ENCODE results near the gene ABHD17A. TPM values are rescaled to one million over a fixed set of nuclear protein-coding genes. Genes with fewer than 3 reads are reported as not detected.

Gene ABHD17A
- total and polyA plus RNA-seq, 9 of the 15 experiments (the other 6 are each of a cell fraction or from before 2014, with no cell fraction given): 0.04 to 135 (median 21.8) TPM; not detected in 1

DNA sequence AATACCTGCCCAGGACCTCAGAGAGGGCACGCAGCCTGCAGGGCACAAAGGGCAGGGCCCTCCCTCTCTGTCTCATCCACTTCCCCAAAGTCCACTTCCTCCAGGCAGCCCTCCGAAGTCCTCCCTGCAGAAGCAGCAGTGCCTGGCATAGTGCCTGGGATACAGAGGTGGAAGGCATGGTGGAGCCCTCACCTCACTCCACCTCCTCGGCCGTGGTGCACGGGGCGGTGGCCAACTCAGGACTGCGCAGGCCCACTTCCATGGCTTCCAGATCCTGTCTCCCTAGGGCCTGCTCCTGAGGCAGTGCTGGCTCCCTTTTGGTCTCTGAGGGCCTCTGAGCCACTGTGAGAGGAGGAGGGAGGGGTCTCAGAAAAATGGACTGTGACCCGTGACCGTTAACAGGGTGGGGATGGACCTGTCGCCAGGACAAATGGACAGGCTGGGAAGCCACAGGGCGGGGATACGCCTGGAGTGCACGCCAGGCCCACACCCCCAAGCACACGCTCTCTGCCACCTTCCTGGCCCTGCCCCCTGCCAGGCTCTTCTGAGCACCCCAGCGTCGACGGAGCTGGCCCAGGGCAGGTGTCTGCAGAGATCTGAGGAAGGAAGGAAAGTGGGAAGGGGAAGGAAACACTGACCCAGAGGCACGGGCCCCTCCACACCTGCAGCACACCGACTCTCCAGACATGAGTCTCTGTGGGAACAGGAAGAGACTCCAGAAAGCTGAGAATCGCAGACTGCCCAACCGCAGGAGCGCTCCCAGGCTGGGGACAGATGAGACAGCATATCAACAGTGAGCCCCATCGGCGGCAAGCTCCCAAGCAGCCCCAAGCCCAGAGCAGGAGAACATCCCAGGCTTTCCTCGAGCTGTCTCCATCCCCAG is 45.4 kb downstream of the ABHD17A start (continued):
- TF ChIP-seq DIDO1 (tag; IDR thresholded peaks at IDR 0.05; ENCODE audit: low read depth): no peak
- no peak for TF ChIP-seq POLR3A (IDR thresholded peaks at IDR 0.05; ENCODE audit: borderline replicate concordance, extremely low read depth, insufficient read depth, insufficient read length)
- 0 out of 2 replicates have a peak, but pooled peaks have one; percentile 40 for TF ChIP-seq SMAD4 (CRISPR knock-in tag; conservative IDR thresholded peaks at IDR 0.05)
- no peak for TF ChIP-seq YBX1 (IDR thresholded peaks at IDR 0.05)
- TF ChIP-seq ZNF263 (CRISPR knock-in tag; IDR thresholded peaks at IDR 0.05; ENCODE audit: borderline replicate concordance): peak; percentile 56; the same call in 1 of the 2 replicates
- TF ChIP-seq GABPB1 (CRISPR knock-in tag; IDR thresholded peaks at IDR 0.05): no peak
- TF ChIP-seq ZNF778 (CRISPR knock-in tag; IDR thresholded peaks at IDR 0.05): no peak
- no peak for TF ChIP-seq MAFF (IDR thresholded peaks at IDR 0.05; ENCODE audit: low read length)
- TF ChIP-seq DDX20 (tag; IDR thresholded peaks at IDR 0.05; ENCODE audit: low read depth): no peak
- TF ChIP-seq ZNF445 (CRISPR knock-in tag; IDR thresholded peaks at IDR 0.05; ENCODE audit: low read depth): no peak
- peak; percentile 52 for TF ChIP-seq ZNF316 (IDR thresholded peaks at IDR 0.05)
- TF ChIP-seq POLR2AphosphoS2 (IDR thresholded peaks at IDR 0.05; ENCODE audit: low read length): no peak
- no peak for TF ChIP-seq ZFPM2 (CRISPR knock-in tag; IDR thresholded peaks at IDR 0.05)
- TF ChIP-seq ZNF174 (CRISPR knock-in tag; IDR thresholded peaks at IDR 0.05): no peak
- TF ChIP-seq C11orf30 (IDR thresholded peaks at IDR 0.05; ENCODE audit: low read depth): peak; percentile 55; the same call in 1 of the 2 replicates
- 0 out of 2 replicates have a peak, but pooled peaks have one; percentile 16 for TF ChIP-seq NR2C2 (CRISPR knock-in tag; IDR thresholded peaks at IDR 0.05)
- no peak for TF ChIP-seq NR2C2 (tag; IDR thresholded peaks at IDR 0.05)
- no peak for TF ChIP-seq TAL1 (IDR thresholded peaks at IDR 0.05)
- TF ChIP-seq ZNF23 (CRISPR knock-in tag; IDR thresholded peaks at IDR 0.05): no peak
- no peak for TF ChIP-seq PHB (CRISPR knock-in tag; IDR thresholded peaks at IDR 0.05)
- TF ChIP-seq U2AF1 (optimal IDR thresholded peaks at IDR 0.05; ENCODE audit: low read depth, low read length): no peak
- TF ChIP-seq ZC3H11A (IDR thresholded peaks at IDR 0.05; ENCODE audit: low read depth, low read length): no peak
- TF ChIP-seq, protein P1, sequence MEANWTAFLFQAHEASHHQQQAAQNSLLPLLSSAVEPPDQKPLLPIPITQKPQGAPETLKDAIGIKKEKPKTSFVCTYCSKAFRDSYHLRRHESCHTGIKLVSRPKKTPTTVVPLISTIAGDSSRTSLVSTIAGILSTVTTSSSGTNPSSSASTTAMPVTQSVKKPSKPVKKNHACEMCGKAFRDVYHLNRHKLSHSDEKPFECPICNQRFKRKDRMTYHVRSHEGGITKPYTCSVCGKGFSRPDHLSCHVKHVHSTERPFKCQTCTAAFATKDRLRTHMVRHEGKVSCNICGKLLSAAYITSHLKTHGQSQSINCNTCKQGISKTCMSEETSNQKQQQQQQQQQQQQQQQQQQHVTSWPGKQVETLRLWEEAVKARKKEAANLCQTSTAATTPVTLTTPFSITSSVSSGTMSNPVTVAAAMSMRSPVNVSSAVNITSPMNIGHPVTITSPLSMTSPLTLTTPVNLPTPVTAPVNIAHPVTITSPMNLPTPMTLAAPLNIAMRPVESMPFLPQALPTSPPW (CRISPR knock-in tag; IDR thresholded peaks at IDR 0.05): no peak

All from K562 (cell line).